Transverse colon (tissue), 3 donors: Measurements from ENCODE around the gene WNT5B.

Experiments used
- CTCF ChIP-seq, 5 experiments: fragments of 200-600 bp in 3 of 5; fragments of 450-650 bp in 2 of 5; sonication (generic) in 3 of 5; IDR thresholded peaks; 1 replicate in 2 of 5; 2 replicates in 3 of 5; pipeline ENCODE4 v1.5.1; 2016 to 2017; ENCODE audit warnings: antibody characterized with exemption in 5 of 5, inconsistent platforms in 3 of 5, mild to moderate bottlenecking in 2 of 5, moderate library complexity in 1 of 5
- EP300 ChIP-seq: sonication (generic); formaldehyde crosslinking; IDR thresholded peaks from one replicate; pipeline ENCODE4 v1.6.1; 2017; ENCODE audit warnings: antibody characterized with exemption, low read depth
- POLR2A ChIP-seq: fragments of 450-650 bp; IDR thresholded peaks from one replicate; pipeline ENCODE4 v1.6.1; 2016; ENCODE audit warnings: antibody characterized with exemption, mild to moderate bottlenecking, moderate library complexity

- TF ChIP-seq CTCF (IDR thresholded peaks at IDR 0.05) (no peak), EP300 (no peak), POLR2A (no peak)
Measured at GRCh38 chr12:1640328-1641234, 11.6 kb downstream of the WNT5B start.
